RWPE2 (cell line): ENCODE results near the gene NPAS1.

Source experiments
- ATAC-seq: fragments of 200-7000 bp; cut with Tn5 transposase; 3 replicates; pipeline ENCODE4 v1.9.1; 2021; ENCODE audit warnings: low read depth
- DNase-seq: peaks from one replicate; pipeline ENCODE4 v3.0.0-alpha.2; 2020; ENCODE audit warnings: low spot score
- H3K27ac ChIP-seq: fragments of 450-650 bp; 2 replicates; pipeline ENCODE4 v1.5.1; 2017; ENCODE audit warnings: mild to moderate bottlenecking; ENCODE audit not compliant: poor library complexity, severe bottlenecking
- H3K27me3 ChIP-seq: fragments of 250-450 bp; sonication (Bioruptor Pico); 2 replicates; pipeline ENCODE4 v1.5.1; 2021; ENCODE audit warnings: mild to moderate bottlenecking, moderate library complexity; ENCODE audit not compliant: insufficient read depth, poor library complexity, severe bottlenecking
- H3K36me3 ChIP-seq: fragments of 250-450 bp; sonication (Bioruptor Pico); 2 replicates; pipeline ENCODE4 v1.5.1; 2020; ENCODE audit warnings: low read depth, mild to moderate bottlenecking, moderate library complexity
- H3K4me1 ChIP-seq: fragments of 250-450 bp; sonication (Bioruptor Pico); 2 replicates; pipeline ENCODE4 v1.5.1; 2021; ENCODE audit warnings: mild to moderate bottlenecking, moderate library complexity; ENCODE audit not compliant: insufficient read depth, poor library complexity, severe bottlenecking
- H3K4me3 ChIP-seq: fragments of 250-450 bp; sonication (Bioruptor Pico); 2 replicates; pipeline ENCODE4 v1.5.1; 2021; ENCODE audit warnings: mild to moderate bottlenecking, moderate library complexity; ENCODE audit not compliant: severe bottlenecking
- H3K9me3 ChIP-seq: fragments of 250-450 bp; sonication (Bioruptor Pico); 2 replicates; pipeline ENCODE4 v1.5.1; 2021; ENCODE audit warnings: mild to moderate bottlenecking, moderate library complexity; ENCODE audit not compliant: severe bottlenecking
- CTCF ChIP-seq: fragments of 450-650 bp; IDR thresholded peaks from one replicate; pipeline ENCODE4 v1.5.1; 2017; ENCODE audit warnings: mild to moderate bottlenecking, moderate library complexity; ENCODE audit not compliant: poor library complexity, severe bottlenecking

The NPAS1 gene

GRCh38 chr19:46983097-46983496 is 36.5 kb upstream of the NPAS1 start:
- no peak overlapping the region for H3K27ac ChIP-seq
- no peaks in the 10 kb centered on the region for H3K9me3 ChIP-seq
- no peak for DNase-seq
- H3K27me3 ChIP-seq, result no peaks in the 10 kb centered on the region
- no peak for TF ChIP-seq CTCF
- no peak for ATAC-seq
- no peak overlapping the region for H3K4me3 ChIP-seq
- H3K4me1 ChIP-seq, result peaks cover 11% of the 10 kb centered on the region
- H3K36me3 ChIP-seq, result 0 out of 2 replicates have a peak, but pooled peaks cover 6% of the 10 kb centered on the region

- DNase-seq (no peak), ATAC-seq (peak; percentile 75)
- no peaks in the 10 kb centered on the region for H3K27me3 ChIP-seq
- H3K9me3 ChIP-seq, result no peaks in the 10 kb centered on the region
- TF ChIP-seq CTCF, result no peak
- 0 out of 2 replicates have a peak, but pooled peaks cover 6% of the 10 kb centered on the region for H3K36me3 ChIP-seq
- H3K4me1 ChIP-seq, result peaks cover 11% of the 10 kb centered on the region
- H3K27ac ChIP-seq, result peak overlapping the region; percentile 6
- no peak overlapping the region for H3K4me3 ChIP-seq
Observed at GRCh38 chr19:46984077-46985010, 35.3 kb upstream of the NPAS1 start.

- DNase-seq, result no peak
- Histone ChIP-seq H3K27ac (no peak overlapping the region), H3K4me3 (no peak overlapping the region), H3K36me3 (peaks cover 14% of the 10 kb centered on the region; the same call in 1 of the 2 replicates), H3K27me3 (no peaks in the 10 kb centered on the region), H3K9me3 (no peaks in the 10 kb centered on the region), H3K4me1 (peaks cover 11% of the 10 kb centered on the region)
- no peak for TF ChIP-seq CTCF
- ATAC-seq, result no peak
Observed at GRCh38 chr19:46985542-46986415, 33.9 kb upstream of the NPAS1 start.

- DNase-seq (no peak), ATAC-seq (no peak)
- Histone ChIP-seq H3K27ac (no peak overlapping the region), H3K36me3 (peaks cover 42% of the 10 kb centered on the region), H3K27me3 (no peaks in the 10 kb centered on the region), H3K4me3 (no peak overlapping the region), H3K4me1 (peaks cover 10% of the 10 kb centered on the region), H3K9me3 (no peaks in the 10 kb centered on the region)
- TF ChIP-seq CTCF, result no peak
Observed at GRCh38 chr19:46988614-46989230, 30.9 kb upstream of the NPAS1 start.
